ENCODE results near the gene GALNT8.
"Not testable (repeated sequence)": the region's sequence is repeated elsewhere in the genome, so short reads cannot be mapped to it uniquely, and the experiment has no call there.

Gene GALNT8, protein sequence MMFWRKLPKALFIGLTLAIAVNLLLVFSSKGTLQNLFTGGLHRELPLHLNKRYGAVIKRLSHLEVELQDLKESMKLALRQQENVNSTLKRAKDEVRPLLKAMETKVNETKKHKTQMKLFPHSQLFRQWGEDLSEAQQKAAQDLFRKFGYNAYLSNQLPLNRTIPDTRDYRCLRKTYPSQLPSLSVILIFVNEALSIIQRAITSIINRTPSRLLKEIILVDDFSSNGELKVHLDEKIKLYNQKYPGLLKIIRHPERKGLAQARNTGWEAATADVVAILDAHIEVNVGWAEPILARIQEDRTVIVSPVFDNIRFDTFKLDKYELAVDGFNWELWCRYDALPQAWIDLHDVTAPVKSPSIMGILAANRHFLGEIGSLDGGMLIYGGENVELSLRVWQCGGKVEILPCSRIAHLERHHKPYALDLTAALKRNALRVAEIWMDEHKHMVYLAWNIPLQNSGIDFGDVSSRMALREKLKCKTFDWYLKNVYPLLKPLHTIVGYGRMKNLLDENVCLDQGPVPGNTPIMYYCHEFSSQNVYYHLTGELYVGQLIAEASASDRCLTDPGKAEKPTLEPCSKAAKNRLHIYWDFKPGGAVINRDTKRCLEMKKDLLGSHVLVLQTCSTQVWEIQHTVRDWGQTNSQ

DNA sequence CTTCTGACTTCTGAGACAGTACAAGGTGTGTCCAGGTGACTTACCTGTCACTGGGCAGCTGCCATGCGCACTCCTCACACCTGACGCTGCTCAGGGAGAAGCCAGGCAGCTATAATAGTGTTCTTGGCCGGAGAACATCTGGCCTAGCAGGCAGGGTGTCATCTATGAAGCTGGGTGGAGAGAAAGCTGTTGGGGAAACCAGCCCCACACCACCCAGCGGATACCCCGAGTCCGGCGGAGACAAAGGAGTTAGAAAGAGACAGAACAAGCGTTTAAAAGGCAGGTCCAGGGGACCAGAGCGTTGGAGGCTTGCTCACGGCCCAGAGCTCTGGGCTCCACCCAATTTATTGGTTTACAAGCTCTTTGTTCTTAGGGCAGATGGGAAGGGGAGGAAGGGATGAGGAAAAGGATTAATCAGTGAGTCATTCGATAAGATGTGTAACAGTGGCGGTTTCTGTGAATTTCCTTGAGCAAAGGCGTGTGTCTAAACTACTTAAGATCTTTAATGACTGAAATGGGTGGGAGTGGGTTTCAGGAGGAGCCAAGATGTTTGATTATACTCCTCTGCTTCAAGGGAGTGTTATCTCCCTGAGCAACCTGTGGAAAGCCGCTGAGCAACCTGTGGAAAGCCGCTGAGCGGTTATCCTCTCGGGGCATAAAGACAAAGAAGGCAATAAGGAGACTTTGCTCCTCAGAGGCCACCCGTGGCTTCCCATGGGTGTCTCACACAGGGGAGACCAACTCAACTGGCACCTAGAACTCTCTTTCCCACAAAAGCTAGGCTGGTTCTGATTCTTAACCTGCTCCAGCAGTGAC is at the start of gene GALNT8:
TSS of gene GALNT8 (plus strand) at position 580 of the 816 bp plus-strand sequence. CDS start 278 bp downstream, outside the sequence.
- no peak for DNase-seq

DNA sequence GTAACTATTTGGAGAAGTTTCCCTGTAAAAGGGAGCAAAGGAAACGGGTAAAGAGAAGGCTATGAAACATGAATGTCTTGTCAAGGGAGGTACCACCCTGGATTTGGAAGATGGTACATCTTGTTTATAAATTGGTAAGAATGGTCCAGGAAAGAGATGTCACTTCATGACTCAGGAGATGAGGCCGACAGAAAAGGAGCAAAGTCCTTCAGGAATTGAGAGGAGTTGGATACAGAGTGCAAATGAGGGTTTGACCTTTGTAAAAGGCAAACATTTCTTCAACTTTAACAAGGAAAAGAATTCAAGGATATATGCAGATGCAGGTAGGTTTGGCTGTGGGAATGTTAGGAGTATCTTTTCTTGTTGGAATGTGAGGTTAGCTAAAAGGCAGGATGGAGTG is 40.5 kb upstream of the GALNT8 start:
- no peak for DNase-seq

DNA sequence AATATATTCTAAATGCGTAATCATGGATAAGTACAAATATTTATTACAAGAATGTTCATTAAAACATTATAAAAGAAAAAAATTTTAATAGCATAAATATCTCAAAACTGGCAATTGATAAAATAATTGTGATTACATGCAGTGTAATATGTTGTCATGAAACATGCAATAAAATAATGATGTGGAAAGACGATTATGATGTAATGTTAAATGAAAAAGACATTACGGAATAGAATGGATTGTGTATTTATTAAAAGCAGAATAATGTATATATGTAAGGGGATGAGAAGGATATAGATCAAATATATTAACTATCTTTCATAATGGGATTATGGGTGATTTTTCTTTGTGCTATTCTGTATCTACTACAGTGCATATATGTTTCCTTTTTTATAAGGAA is 38.5 kb upstream of the GALNT8 start:
- no peak for DNase-seq

DNA sequence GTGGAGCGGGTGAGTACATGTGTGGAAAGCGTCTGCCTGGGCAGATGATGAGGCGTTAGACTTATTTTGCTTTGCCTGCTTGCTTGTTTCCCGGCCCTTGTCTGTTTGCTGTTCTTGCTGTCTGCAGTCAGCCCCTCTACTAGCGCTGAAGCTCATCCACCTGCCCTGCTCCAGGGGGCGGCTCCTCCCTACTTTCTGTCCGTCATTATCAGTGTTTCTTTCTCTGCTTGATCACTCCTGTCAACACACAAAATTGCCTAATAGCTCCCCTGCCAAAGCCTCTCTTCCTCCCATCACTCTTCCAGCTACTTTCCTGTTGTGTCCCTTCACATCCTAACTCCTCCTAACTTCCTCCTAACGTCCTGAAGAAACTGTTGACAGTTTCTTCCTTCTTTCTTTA is 34.9 kb upstream of the GALNT8 start:
- no peak for DNase-seq

DNA sequence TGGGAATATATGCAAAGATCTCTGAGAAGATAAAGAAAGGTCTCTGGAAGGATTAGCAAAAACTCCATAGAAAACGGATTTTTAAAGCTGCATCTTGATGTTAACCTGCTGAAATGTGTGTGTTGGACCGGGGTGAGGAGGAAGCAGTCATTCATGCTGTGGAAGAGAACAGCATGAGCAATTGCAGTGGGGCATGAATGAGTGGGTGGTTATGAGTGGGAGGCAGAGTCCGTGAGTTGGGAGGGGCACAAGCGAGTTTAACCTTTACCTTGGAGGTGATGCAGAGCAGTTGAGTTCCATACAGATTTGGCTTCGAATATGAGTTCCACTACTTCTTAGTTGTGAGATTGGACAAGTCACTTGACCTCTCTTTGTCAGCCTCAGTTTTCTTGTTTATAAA is 29.4 kb upstream of the GALNT8 start:
- no peak for DNase-seq

DNA sequence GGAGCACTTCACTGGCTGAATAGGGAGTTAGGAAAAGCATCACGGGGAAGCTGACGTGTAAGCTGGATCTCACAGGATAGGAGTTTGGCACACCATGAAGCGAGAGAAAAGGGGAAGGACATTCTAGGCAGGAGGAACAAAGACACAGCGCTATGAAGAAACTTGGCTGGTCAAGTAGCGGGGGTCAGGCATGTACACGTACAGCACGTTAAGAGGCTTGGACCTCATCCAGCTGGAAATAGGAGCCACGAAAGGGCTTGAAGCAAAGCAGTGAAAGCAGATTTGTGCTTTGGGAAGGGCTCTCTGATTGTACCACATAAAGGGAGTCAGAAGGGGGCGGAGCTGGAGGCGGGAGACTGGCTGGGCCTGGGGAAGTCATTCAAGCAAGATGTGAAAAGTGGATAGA is 19.6 kb upstream of the GALNT8 start:
- peak; percentile 95 for DNase-seq

DNA sequence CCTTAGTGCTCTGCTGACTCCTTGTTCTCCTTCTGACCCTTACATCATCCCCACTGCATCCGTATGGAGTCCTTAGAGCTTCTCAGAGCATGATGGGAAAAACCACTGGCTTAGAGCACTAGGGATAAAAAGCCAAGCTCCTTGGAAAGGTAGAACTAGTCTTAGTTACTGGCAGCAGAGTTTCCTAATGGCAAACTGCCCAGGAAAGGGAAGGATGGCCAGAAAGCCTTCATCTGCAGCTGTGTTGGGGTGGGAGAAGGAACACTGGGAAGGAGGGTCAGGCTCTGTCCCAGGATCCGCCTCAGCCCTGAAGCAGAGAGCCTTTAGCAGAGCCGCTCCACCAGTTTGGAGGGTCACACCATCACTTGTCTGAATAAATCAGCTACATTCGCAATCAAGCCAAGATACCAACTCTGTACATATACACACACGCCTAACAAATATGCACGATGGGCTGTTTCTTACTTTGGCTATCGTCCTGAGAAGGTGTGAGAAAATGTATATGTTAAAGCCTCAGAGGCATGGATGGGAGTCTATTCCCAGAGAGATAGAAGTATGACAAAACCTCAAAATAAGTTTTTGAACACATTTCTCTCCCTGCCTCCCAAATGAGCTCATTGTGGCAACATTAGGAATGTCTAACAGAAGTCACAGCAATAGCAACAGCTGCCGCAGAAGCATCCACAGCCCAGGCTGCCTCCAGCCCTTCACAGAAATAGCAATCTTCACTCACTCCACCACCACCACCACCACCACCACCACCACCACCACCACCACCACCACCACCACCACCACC is 18.6 kb upstream of the GALNT8 start:
- DNase-seq, result peak; percentile 94

DNA sequence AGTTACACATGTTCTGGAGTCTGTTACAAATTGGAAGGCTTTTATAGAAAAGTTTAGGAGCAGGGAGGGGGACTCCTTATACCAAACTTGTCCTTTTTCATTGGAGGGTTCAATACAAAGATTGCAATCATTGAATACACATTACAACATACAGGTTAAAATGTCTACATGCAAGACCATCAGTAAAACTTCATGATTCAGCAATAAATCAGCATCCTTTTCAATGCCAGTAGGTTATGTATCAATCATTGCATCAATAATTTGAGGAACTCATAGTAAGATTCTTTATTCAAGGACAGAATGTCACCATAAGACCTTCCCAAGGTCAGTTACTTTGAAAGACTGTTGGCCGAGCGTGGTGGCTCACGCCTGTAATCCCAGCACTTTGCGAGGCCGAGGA is 16.5 kb upstream of the GALNT8 start:
- no peak for DNase-seq

DNA sequence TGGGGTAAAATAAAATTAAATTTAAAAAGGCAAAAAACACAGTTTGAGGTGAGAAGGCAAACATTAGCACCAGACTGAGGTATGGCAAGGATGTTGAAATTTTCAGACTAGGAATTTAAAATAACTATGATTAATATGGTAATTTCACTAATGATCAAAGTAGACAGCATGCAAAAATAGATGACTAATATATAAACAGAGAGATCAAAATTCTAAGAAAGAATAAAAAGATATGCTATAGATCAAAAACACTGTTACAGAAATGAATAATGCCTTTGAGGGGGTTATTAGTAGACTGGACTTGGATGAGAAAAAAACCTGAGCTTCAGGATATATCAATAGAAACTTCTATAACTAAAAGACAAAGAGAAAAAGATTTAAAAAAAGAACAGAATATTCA is 14.4 kb upstream of the GALNT8 start:
- no peak for DNase-seq

DNA sequence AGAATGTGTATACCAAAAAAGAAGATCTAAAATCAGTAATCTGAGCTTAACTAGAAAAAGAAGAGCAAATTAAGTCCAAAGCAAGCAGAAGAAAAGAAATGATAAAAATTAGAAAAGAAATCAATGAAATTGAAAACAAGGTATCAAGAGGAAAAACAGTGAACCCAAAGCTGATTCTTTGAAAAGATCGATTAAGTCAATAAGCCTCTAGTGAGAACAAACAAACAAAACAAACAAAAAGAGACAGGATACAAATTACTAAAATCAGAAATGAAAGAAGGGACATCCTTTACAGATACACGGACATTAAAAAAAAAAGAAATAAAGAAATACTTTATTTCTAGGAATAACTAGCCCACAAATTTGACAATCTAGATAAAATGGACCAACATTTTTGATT is 12.9 kb upstream of the GALNT8 start:
- no peak for DNase-seq

DNA sequence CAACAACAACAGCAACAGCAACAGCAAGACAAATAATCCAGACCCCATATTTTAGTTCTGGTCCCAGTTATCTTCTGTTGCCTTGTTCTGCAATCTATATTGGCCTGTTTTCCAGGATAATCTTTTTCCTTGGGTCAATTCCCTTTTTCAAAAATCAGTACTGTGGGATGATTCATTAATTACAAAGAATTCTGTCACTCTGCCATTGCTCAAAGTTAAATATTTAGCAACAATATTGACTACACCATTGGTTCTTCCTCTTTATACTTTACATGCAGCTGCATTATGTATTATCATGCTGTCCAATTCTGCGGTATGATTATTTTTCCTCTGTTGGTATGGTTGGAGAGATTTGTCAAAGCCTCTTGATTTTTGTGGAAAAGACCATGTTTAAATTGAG is 10.1 kb upstream of the GALNT8 start:
- no peak for DNase-seq

DNA sequence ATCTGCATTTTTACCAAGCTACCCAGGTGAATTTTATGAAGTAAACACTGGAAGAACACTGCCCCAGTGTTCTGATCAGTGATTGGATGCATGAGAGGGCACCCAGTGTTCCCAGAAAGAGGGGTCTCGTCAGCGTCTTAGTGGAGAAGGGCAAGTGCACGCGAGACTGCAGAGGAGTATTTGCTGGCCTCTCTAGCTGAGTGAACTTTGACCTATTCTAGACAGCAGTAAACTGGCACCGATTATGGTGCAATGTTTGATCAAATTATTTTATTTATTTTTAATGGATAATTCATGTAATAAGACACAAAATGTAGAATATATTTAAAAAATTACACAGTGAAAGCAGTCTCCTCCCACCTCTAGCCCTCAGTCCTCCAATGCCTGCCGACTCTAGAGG is 5.3 kb upstream of the GALNT8 start:
- DNase-seq, result no peak

DNA sequence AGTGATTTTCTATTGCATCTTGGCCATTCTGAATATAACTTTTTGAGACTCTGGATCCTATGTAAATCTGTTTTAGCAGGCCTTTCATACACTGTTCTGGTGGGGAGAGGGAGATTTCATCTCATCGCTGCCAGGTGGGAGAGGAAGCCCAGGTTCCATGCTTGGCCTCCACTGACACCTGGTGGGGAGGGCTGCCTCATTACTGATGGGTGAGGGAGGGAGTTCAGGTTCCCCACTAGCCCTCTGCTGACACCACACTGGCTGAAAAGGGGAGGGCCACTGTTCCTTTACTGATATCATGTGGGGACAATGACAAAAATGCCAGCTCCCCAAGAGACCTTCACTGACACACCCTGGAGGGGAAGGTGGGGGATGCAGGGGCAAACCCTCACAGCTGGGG is 2.4 kb upstream of the GALNT8 start:
- DNase-seq, result no peak

DNA sequence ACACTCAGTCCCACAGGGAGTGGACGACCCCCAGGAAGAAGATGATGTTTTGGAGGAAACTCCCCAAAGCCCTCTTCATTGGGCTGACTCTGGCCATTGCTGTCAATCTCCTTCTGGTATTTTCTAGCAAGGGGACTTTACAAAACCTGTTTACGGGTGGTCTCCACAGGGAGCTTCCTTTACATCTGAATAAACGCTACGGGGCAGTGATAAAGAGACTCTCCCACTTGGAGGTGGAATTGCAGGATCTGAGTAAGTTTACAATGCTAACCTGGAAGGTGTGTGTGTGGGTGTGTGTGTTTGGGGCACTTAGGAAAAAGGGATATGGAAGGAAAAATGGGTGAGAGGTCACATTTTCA is 416 bp downstream of the GALNT8 start:
- no peak for DNase-seq

DNA sequence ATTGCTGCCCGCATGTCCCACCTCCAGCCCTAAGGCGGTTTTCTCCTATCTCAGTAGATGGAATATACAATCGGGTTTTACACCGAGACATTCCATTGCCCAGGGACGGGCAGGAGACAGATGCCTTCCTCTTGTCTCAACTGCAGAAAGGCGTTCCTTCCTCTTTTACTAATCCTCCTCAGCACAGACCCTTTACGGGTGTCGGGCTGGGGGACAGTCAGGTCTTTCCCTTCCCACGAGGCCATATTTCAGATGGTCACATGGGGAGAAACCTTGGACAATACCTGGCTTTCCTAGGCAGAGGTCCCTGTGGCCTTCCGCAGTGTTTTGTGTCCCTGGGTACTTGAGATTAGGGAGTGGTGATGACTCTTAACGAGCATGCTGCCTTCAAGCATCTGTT is 1.4 kb downstream of the GALNT8 start:
- not testable (repeated sequence) for DNase-seq

DNA sequence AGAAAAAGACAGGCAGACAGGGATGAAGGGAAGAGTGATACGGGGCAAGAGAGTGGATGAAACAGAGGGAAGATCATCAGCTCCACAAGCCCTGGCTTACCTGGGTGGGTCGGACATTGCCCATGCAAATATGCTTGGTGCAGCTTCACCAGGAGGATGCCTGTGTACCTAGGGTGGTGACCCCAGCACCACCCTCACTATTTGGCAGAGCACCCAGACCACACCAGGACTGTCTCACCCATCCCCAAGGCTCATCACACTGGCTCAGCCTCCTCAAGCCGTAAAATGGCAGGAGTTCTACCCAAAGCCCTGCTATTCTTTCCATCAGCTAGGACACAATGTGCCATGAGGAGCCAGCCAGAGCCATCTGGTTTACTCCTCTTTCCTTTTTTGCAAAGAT is 3.0 kb downstream of the GALNT8 start:
- no peak for DNase-seq

DNA sequence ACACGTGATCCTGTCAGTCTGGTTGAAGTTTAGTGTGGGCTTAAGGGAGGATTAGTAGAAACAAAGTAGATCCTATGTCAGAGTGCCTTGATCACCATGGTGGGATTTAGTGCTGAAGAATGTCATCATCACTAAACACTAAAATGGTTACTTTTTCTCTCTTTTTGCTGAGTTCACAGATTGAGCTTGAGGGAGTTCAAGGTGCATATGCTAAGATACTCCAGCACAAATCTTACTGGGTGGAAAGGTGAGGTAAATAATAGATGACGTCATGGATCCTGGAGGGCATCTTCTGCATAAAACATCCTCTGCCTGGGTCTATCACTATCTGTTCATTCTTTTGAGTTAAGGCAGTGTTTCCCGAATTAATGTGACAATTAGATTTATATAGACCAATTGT is 4.9 kb downstream of the GALNT8 start:
- DNase-seq, result no peak

DNA sequence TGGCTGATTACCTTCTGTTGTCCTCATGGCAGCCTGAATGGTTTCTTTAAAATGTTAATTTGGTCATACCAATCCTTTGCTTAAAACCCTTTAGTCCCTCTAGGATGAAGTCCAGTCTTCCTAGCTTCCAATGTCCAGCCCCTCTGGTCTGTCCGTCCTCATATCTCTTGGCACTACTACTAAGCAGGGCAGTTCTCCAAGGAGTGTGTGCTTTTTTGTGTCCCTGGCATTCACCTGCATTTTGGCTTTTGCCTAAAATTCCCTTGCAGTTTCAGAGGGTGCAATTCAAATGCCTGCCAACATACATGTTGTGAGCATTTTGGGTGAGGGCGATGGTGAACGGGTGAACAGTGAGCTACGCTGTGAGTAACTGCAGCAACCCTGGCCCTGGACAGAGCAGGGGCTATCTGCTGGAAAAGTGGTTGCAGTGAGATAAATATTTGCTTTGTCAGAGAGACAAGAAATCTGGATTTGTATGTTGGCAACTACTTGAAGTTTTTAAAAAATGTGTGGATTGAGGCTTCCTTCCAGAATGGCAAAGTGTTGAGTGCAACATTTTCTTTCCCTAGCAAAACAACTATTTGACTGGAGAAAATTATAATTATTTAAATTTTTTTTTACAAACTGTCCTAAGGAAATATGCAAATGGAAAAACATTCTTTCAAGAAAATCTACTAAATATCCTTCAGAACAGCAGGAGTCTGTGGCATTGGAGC is 14.6 kb downstream of the GALNT8 start:
- DNase-seq, result no peak

DNA sequence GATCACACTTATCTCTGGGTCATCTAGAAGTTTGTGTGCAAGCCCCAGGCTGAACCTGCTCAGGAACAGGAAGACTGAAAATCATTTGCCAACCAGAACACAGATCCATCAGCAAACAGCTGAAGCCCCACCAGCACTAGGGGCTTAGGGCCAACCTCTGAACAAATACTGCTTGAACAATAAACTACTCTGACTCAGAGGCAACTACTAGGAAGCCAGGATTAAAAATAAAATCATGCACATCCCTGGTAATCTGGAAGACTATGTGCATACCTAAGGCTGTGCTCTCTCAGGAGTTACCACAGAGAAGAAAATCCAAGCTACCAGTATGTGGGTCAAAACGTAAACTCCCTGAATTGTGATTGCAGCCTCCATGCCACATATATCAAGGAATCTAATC is 15.9 kb downstream of the GALNT8 start:
- DNase-seq, result no peak

DNA sequence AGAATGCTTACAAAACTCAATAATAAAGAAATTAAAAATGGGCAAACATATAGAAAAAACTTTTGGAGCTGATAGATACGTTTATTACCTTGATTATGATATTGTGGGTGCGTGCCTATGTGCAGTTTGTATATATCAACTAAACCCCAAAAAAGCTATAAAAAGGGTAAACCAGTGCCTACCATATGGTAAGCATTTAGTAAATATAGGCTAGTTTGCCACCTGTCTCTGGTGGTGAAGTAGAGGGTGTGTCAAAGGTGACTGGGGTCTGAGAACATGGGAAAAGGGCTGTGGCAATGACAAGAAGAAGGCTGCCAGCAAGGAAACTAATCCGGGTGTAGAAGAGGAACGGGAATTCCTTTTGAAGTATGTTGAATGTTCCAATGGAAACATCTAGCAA is 18.3 kb downstream of the GALNT8 start:
- no peak for DNase-seq

DNA sequence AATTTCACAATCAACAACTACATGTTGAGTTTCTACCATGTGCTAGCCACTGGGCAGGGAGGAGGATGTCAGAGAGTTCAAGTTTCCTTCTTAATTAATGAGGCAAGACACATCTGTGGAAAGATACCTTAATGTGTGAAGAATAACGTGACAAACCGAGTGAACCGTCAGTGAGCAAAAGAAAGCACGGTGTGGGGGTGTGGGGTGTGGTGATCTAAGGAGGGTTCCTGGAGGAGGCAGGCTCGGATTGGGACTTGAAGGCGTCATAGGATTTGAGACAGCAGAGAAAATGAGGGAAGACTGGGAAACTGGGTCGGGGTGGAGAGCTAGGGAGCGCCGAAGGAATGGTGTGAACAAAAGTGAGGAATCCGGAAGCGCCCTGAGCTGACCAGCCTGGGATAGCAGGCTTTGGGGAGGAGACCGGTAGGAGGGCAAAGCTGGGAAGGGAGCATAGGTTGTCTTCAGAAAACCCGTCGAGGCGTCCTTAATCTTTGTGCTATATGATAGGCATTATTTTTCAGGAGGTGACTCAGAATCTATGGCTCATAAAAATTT is 22.3 kb downstream of the GALNT8 start:
- no peak for DNase-seq

DNA sequence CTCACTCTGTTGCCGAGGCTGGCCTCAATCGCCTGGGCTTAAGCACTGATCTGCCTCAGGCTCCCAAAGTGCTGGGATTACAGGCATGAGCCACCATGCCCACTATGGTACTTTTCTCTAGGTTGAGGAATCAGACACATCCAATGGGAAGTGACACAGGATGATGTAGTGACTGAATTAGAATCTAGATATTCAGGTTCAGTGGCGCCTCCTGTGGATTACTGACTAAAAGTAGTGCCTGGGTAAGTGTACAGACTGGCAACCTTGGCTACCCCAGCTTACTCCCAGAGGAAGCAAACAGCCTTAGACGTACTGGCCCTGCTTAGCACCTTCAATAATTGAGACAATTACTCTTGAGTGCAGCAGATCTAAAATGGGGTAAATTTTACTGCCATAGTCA is 22.8 kb downstream of the GALNT8 start:
- no peak for DNase-seq

Data from right hindlimb (tissue), 1 donor.